Stimulated activated CD4-positive, alpha-beta T cell treated with anti-CD3 and anti-CD28 coated beads, Interleukin-1b, Interleukin-23, amount 100 ng/mL, for 24 hours (primary cell): ENCODE data around the gene CACNA2D2.

ENCODE experiments used
- DNase-seq, 4 experiments: peaks; one replicate each; pipeline ENCODE4 v3.0.0-alpha.2; 2020; ENCODE audit warnings: low read depth in 4 of 4, low spot score in 1 of 4

The CACNA2D2 gene

DNA sequence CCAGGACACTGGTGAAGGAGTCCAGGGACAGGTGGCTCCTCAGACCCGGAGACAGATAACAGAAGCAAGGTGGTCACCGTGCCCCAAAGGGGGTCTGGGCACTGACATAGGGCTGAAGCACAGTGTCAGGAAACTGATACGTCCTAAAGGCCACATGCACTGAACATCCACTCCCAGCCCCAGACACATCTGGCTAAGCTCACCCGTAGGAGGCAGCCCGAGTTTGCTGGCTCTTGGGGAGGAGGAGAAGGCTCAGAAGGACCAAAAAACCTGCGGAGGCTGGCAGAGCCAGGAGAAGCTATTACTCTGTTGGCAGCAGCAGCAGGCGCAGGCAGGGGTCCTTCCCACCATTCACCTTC, 1.2 kb downstream of the CACNA2D2 start:
- no peak for DNase-seq

DNA sequence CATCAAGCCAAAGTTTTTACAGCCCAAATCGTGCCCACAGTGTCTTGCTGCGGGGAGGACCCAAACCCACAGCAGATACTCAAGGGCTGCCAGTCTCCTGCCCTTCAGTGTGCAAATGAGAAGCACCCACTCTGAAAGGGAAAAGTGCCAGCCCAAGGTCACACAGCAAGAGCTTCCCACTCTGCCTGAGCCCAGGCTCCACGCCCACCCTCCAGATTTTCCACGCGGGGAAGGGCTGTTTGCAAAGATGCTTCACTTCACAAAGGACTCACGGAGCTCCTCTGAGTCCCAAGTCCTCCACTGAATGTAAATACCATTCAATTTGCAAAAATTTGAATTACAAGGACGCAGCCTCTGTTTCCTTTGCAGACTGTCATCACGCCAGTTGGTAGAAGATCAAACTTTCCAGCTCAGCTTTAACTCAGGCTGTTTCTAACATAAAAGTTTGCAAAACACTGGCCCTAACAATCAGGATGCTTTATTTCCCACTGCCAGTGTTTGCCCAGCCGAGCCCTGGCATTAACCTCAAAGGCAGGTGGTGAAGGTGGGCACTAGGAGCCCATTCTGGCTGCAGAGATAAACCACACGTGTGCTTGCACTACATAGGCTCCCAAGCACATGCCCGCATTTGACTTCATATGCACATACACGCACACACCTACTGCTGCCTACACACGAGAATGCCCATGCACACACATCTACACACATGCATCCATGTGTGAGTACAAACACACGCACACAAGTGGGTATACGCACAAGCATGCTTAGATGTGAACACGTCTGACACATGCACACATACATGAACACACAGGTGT, 7.6 kb downstream of the CACNA2D2 start:
- no peak for DNase-seq

DNA sequence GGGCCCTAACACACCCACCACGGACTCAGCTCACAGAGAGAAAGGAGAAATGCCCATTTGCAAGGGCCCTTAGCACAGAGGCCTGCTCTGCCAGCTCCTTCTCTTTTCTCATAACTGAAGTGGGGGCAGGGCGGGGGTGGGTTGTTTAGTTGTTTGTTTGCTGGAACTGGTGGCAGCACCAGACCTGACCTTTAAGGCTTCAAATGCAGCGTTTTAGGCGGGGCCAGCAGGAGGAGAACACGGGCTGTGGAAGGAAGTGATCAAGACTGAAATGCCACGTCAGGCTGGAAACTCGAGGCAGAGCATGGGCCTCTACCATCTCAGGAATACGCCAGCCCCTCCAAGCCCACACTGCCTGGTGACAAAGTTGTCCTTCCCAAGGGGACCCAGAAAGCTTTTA, 9.3 kb downstream of the CACNA2D2 start:
- DNase-seq = no peak

DNA sequence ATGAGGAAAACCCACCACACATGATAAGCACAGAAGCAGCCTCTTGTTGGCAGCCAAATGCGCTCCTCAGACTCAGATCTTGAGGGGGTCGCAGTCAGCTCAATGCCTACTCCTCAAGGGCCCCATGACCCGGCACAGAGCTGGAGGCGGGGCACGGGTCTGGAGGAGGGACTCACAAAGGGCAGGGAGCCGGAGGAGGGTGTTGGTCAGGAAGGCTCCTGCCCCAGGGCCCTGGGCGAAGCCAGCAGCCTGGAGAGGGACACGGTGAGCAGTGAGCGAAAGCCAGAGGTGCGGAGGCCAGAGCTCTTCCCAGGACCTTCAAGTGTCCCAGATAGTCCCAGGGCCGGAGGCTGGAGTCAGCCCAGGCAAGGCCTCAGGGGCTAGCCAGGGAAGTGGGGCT, 9.8 kb downstream of the CACNA2D2 start:
- no peak for DNase-seq

DNA sequence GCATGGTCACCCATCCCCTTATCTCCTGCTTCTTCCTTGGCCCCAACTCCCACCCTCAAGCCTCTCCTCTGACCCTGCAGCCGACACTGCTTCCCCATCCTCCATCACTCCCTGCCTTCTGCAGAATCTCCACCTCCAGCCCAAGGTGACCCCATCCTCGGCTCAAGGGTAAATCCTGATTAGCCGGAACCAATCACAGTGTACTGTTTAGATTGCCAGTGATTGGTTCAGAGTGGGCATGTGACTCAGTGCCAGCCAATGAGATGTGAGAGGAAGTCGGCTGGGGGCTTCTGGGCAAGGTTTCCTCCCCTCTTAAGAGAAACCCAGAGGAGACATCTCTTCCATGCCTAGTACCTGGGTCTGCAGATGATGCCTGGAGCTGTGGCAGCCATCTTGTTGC, 10.3 kb downstream of the CACNA2D2 start:
- DNase-seq = no peak

DNA sequence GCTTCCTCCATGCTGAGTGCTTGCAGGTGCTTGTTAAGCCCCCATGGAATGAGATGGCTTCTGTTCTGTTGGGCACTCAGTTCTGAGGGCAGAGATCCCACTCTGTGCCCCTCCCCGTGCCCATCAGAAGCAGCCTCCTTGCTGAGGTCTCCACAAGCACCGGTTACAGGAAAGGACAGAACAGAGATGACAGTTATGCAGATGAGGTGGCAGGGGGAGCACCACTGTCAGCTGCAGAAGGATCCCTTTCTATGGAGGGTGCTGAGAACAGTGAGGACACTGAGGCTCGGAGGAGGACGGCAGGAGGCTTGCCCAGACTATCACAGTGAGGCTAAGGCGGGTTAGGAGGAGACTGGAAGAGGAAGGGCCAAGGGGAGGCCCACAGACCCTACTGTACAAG, 12.4 kb downstream of the CACNA2D2 start:
- DNase-seq = no peak

DNA sequence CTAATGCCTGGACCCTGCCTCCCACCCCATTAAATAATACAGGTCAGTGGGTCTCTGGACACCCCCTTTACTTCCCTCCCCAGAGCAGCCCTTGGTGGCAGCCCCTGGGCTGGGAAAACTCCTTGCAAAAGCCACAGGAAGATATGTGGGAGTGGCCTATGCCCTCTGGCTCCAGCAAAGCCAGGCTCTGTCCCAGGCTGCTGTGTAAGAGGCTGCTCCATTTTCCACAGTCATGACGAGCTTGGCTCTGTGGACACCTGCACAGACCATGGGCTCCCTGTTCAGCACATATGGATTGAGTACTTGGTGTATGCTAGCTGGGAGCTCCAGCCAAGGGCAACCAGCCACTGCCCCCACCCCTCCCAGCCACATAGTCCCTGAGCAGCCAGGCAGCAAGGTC, 13.0 kb downstream of the CACNA2D2 start:
- no peak for DNase-seq

DNA sequence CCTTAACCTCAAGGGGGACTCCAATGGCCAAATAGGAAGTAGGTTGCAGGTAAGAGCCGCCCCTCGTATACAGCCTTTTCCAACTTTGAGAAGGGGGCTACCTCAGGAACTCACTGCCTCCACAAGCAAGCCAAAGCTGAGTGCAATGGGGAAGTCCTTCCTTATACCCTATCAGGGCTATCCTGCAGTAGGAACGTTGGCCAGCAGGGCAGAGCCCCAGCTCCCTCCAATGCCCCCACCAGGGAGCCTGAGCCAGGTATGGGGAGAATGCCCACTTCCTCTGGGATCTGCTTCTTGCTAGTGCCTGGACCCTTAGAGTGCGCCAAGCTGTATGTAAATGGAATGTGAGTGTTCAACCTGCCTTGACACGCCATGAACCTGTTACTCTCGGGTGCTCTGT, 16.3 kb downstream of the CACNA2D2 start:
- no peak for DNase-seq

DNA sequence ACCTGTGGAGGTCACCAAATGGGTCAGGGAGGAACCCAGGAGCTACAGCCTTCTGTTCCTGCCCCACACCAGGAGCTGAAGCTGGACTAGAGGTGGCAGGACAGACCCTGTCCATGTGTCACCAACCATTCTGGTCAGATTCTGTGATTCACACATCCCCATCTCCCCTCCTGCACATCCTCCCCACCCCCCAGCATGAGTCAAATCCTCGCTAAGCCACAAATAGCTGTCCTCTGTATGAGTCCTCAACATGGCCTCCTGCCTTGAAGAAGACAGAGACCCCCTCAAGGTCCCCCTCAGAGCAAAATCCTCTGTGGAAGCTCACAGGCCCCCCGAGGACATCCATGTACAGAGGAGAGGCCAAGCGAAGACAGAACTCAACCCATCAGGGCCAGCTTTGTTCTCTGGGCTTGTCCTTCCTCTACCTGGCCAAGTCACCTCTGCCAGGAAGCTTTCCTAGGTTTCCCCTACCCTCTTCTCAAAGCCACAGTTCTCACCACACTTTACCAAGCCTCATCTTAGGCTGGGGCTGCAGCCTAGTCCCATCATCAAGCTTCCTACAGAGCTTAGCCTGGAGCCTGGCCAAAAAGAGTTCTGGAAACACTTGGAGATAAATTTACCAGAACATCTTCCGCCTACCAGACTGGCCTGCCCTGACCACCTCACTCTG, 17.1 kb downstream of the CACNA2D2 start:
- no peak for DNase-seq

DNA sequence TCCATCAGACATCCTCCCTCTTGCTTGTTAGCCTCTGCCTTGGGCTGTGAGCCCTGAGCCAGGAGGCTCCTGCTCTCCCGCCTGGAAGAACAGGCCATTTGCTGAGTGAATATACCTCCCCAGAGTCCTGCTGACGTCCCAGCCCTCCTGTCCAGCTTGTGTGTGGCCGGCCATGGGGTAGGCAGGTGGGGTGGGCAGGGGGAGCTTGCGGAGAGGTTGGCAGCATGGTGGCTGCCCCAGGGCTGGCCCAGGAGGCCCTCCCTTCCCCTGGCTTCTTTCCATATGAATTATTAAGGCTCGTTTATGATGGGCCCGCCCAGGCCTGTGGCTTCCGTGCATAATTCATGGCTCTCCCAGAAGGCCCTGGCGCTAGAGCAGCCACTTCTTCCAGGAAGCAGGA, 18.7 kb downstream of the CACNA2D2 start:
- DNase-seq = no peak

DNA sequence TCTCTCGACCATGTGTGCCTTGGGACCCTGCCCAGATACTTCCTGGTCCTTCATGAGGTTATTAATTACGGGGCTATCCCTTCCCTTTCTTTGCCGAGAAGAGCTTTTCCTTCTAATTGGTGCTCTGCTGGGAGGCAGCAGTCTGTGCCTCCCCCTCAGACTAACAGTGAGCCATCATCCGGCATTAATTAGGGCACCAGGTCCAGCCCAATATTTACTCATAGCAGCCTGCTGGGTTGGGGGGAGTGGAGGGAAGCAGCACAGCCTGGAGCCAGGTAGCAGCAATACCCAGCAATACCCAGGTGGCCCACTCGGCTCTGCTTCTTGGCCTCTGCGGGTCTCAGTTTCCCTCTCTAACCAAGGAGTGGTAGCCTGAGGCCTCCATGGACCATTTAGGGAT, 20.1 kb downstream of the CACNA2D2 start:
- no peak for DNase-seq

DNA sequence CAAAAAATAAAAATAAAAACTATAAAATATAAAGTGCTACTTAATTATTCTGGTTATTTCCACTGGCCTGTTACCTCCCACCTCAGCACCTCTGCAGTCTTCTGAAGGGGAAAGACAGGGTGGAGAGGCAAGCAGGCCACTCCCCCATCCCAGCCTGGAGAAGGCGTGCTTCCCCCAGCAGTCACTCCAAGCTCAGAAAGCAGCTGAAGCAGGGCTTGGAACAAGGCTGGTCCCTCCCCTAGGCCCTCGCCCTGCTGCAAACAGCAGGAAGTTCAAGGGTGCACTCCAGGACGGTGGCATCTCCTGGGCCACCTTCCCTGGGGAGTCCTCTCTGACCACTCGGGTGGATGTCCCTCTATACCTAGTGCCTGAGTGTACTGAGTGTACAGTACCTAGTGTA, 21.4 kb downstream of the CACNA2D2 start:
- no peak for DNase-seq

DNA sequence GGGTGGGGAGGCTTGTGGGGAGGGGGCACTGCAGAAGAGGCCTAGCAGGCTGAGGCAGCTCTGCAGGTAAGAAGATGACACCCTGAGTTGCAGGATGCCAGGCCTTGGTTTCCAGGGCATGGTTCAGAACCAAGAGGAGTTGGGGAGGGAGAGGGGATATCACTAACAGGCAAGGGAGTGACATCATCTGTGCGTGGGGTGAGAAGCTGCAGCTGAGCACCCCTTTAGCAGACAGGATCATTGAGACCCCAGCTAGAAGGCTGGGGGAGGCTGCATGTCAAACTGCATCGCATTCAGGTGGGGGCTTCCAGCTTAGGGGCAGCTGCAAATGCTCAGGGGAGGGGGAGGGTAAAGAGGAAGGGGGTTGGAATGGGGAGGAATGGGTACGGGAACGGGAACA, 23.0 kb downstream of the CACNA2D2 start:
- no peak for DNase-seq

DNA sequence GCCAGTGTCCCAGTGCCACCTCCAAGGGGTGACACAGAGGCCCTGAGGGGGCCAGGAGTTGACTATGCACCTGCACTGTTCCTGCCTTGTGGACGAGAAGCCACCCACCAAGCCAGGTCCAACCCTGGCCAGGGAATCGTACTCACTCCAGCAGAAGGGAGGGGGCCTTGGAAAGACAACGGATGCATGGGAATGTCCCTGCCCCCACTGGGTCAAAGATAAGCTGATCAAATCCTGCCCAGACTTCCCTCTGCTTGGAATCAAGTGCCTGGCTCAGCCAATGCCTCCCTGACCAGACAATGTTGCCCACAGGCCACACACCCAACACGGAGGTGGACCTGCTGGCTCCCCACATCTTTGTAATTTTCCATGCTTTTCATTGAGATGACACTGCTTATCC, 23.9 kb downstream of the CACNA2D2 start:
- DNase-seq = no peak

DNA sequence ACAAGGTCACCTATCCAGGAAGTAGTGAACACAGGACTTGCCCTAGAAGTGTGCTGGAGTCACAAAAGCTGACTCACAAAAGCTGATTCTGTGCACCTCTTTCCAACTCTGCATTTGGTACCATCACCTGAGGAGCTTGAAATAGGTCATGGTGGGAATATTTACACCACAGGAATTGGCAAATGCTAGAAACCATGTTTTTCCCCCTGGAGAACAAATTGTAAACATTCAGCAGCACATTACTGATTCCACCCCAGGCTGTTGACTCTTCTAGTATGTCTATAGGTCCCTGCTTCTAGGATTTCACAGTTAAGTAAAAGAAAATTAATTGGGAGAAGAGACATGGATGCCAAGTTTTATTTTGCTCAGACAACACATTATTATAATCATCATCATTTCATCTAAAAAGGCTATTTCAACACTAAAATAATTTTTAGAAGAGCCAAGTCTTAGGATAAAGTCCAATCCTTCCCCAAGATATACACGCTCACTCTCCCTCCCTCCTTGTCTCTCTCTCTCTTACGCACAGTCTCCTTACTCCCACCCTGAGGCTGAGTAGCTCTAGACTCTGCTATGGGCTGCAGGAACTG, 24.7 kb downstream of the CACNA2D2 start:
- DNase-seq = no peak

DNA sequence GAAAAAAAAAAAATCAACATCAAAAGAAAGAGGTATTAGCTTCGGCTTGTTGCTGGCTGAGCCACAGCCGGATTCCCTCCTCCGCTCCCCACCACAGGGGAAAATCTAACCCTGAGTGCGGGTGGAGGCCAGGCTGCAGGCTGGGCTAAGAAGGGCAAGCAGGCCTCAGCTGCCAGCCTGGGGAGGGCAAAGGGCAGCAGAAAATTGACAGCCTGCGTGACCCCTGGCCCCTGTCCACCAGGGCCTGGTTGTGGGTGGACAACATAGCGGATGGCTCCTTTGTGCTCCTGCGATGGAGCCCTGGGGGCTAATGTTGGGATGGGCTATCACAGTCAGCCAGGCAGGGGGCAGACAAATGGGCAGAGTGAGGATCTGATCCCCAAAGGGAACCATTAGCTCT, 25.4 kb downstream of the CACNA2D2 start:
- no peak for DNase-seq

DNA sequence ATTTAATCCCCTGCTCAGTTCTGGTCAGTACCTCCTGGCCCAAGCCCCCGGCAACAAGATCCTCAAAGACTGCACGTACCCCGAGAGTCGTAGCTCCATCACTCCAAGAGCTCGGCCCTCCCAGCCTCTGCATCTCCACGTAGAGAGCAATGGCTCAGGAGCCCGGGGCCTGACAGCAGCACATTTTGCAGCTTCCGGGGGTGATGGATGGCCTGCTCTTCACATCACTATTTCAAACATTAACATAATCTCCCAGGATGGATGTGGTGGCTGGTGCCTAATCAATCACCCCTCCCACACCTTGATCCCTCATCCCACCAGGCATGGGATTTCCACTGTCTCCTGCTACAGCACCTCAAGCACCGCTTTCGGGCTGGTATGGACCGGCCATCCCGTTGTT, 28.1 kb downstream of the CACNA2D2 start:
- DNase-seq = no peak

DNA sequence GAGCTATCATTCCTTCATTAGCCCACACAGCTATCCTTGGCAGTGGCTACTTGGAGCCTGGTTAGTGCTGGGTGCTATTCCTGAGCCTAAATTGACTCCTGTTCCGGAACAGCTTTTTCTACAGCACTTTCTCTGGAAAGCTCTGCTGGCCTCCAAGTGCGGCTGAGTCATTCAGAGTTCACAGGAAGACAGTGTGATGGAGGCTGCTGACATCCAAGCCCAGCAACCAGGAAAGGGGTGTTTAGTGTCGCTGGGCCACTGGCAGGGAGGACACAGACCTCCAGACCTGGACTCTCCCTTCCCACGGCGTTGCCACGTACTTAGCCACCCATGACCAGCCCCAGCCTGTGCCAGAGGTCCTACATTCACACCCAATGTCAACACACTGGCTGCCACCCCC, 28.7 kb downstream of the CACNA2D2 start:
- no peak for DNase-seq

DNA sequence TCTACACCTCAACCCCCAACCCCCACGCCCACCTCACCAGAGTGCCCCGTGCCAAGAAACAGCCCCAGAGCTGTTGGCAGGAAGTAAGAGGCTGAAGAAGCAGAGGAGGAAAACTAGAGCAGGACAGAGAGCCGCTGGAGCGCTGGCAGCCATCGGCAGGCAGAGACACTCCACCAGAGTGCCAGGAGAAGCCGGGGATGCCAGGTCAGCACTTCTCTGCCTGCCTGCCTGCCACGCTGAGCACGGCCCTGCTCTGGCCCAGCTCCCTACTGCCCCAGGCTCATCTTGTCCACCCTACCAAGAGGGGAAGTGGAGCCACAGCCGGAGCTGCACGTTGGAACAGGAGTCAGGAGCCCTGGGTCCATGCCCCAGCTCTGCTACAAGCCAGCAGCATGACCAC, 29.7 kb downstream of the CACNA2D2 start:
- no peak for DNase-seq

DNA sequence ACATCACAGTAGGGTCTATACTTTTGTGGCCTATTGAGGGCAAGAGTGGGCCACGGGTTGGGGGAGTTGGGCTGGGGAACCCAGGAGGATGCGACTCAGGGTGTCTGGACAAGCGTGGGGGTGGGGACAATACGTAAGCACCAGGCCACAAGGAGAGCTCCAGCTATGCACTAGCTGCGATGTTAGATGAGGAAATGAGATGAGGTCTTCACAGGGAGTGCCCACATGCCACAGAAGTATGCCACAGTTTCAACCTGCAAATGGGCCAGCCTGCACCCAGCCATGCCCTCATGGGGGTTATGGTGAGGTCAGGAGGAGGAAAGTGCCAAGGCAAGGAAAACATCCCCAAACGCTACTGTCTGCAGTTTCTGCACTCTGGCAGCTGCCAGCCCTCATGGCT, 30.5 kb downstream of the CACNA2D2 start:
- DNase-seq = no peak

DNA sequence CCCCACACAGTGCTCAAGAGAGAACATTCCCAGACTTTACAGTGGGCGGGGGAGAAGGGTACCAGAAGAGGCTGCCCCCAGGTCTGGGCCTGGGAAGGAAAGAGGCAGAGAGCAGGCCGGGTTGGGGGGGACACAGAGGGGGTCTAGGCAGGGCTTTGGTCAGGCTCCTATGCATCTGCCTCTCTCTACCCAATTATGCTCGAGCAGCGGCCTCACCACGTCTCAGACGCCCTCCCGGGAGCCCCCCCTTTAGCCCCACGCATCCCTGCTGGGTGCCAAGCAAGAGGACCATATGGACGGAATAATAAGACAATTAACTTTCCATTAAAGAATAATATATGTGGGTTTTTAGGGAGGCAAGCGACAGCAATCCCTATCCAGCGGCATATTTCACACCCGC, 32.8 kb downstream of the CACNA2D2 start:
- no peak for DNase-seq

DNA sequence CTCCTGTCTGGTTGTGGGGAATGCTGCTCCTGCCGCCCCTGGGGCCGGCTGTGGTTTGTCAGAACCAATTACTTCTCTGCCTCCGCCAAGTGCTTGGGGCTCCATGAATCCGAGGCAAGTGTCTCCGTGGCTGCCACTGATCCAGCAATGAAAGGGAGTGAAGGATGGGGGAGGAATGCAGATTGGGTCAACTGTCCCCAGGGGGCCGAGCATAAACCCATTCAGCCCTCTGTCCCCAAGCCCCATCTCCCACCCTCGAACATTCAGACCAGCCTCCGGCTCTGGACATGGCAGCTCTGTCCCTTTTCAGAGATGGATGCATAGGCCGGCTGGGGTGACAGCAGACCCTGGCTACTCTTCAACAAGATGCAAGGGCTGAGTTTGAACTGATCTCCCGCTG, 35.5 kb downstream of the CACNA2D2 start:
- no peak for DNase-seq

DNA sequence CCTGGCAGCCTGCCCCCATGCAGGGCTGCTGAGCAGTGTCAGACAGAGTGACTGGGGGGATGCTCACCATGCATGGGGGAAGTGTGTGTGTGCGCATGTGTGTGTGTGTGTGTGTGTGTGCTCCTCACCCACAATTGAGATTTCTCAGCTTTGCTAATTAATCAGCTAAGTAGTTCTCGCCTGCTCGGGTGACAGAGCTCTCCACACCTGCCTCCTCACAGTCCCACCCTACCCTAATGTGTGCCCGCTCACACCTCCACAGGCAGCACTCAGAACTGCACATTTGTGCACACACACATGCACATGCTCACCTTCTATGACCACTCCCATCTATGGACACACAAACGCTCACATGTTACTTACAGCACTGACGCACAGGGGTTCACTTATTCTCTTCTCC, 37.3 kb downstream of the CACNA2D2 start:
- DNase-seq = no peak
